Activated effector memory CD4-positive, alpha-beta T cell treated with Interleukin-2 at 50 U/mL for 16 hours (primary cell): ENCODE measurements around the gene FGD6.
"Not testable (repeated sequence)": the region's sequence is repeated elsewhere in the genome, so short reads cannot be mapped to it uniquely, and the experiment has no call there.

Experiments
- DNase-seq: peaks from one replicate; pipeline ENCODE4 v3.0.0-alpha.2; 2020

Gene FGD6

GRCh38 chr12:95173392-95174251, 43.6 kb downstream of the FGD6 start:
- DNase-seq: no peak

GRCh38 chr12:95169368-95169767, 47.9 kb downstream of the FGD6 start:
- DNase-seq: no peak

GRCh38 chr12:95168746-95169145, 48.5 kb downstream of the FGD6 start:
- DNase-seq: no peak

GRCh38 chr12:95164656-95165055, 52.6 kb downstream of the FGD6 start:
- DNase-seq: no peak

GRCh38 chr12:95158919-95159318, 58.3 kb downstream of the FGD6 start:
- no peak for DNase-seq

- DNase-seq: no peak
These were observed 65.4 kb downstream of the FGD6 start for GRCh38 chr12:95151821-95152220.

- DNase-seq: no peak
These were observed 65.9 kb downstream of the FGD6 start for GRCh38 chr12:95151406-95151805.

- no peak for DNase-seq
These were observed 66.8 kb downstream of the FGD6 start for GRCh38 chr12:95150501-95150900.

- DNase-seq: no peak
These were observed 69.4 kb downstream of the FGD6 start for GRCh38 chr12:95147866-95148265.

- no peak for DNase-seq
These were observed 70.5 kb downstream of the FGD6 start for GRCh38 chr12:95146769-95147168.

GRCh38 chr12:95143621-95144205, 73.6 kb downstream of the FGD6 start:
- DNase-seq: no peak

- DNase-seq: no peak
These were observed 74.7 kb downstream of the FGD6 start for GRCh38 chr12:95142431-95143151.

GRCh38 chr12:95141310-95141709, 76.0 kb downstream of the FGD6 start:
- no peak for DNase-seq

- DNase-seq: not testable (repeated sequence)
These were observed 79.2 kb downstream of the FGD6 start for GRCh38 chr12:95138031-95138430.

GRCh38 chr12:95136598-95136997, 80.7 kb downstream of the FGD6 start:
- no peak for DNase-seq

- DNase-seq: no peak
These were observed 83.2 kb downstream of the FGD6 start for GRCh38 chr12:95134085-95134484.

GRCh38 chr12:95131589-95132340, 85.5 kb downstream of the FGD6 start:
- DNase-seq: no peak

- DNase-seq: no peak
These were observed 87.2 kb downstream of the FGD6 start for GRCh38 chr12:95130096-95130495.

GRCh38 chr12:95129115-95129514, 88.2 kb downstream of the FGD6 start:
- DNase-seq: no peak

GRCh38 chr12:95126736-95127135, 90.5 kb downstream of the FGD6 start:
- DNase-seq: no peak

GRCh38 chr12:95126076-95126475, 91.2 kb downstream of the FGD6 start:
- DNase-seq: no peak

- no peak for DNase-seq
These were observed 93.2 kb downstream of the FGD6 start for GRCh38 chr12:95124106-95124505.

- DNase-seq: no peak
These were observed 98.5 kb downstream of the FGD6 start for GRCh38 chr12:95118788-95119179.
